Endodermal cell (in vitro differentiated cells): Measurements from ENCODE around the gene IGSF9B. TPM values are rescaled to one million over a fixed set of nuclear protein-coding genes. Genes with fewer than 3 reads are reported as not detected.

ENCODE experiments used
- DNase-seq: peaks from one replicate; pipeline ENCODE4 v3.0.0-alpha.2; 2017
- H3K27ac ChIP-seq: 2 replicates; pipeline ENCODE4 v1.5.1; 2013; ENCODE audit warnings: mild to moderate bottlenecking, low read depth, low read length, moderate library complexity
- H3K27me3 ChIP-seq: 2 replicates; pipeline ENCODE4 v1.6.1; 2013; ENCODE audit warnings: mild to moderate bottlenecking, low read length, moderate library complexity; ENCODE audit not compliant: insufficient read depth, control insufficient read depth, poor library complexity, severe bottlenecking
- H3K36me3 ChIP-seq: 2 replicates; pipeline ENCODE4 v1.7.0; 2013; ENCODE audit warnings: mild to moderate bottlenecking, low read length, moderate library complexity; ENCODE audit not compliant: control insufficient read depth, insufficient read depth
- H3K4me1 ChIP-seq: one replicate; pipeline ENCODE4 v1.7.0; 2013; ENCODE audit warnings: low read length; ENCODE audit not compliant: control insufficient read depth, insufficient read depth
- H3K4me3 ChIP-seq: 2 replicates; pipeline ENCODE4 v1.5.1; 2013; ENCODE audit warnings: mild to moderate bottlenecking, low read length, moderate library complexity
- H3K9ac ChIP-seq: 2 replicates; pipeline ENCODE4 v1.6.1; 2013; ENCODE audit warnings: mild to moderate bottlenecking, low read length, moderate library complexity; ENCODE audit not compliant: poor library complexity, severe bottlenecking; ENCODE audit errors: extremely low read depth
- H3K9me3 ChIP-seq: 2 replicates; pipeline ENCODE4 v1.6.1; 2013; ENCODE audit warnings: mild to moderate bottlenecking, low read length, moderate library complexity; ENCODE audit not compliant: control insufficient read depth
- H3K27ac Mint-ChIP-seq: 2 replicates; pipeline ENCODE4 v1.8.0; 2020; ENCODE audit warnings: mixed read lengths
- H3K27me3 Mint-ChIP-seq: 2 replicates; pipeline ENCODE4 v1.8.0; 2021; ENCODE audit warnings: mild to moderate bottlenecking, mixed read lengths; ENCODE audit not compliant: insufficient read depth
- H3K36me3 Mint-ChIP-seq: 2 replicates; pipeline ENCODE4 v1.8.0; 2020; ENCODE audit warnings: low read depth, mixed read lengths
- H3K4me1 Mint-ChIP-seq: 2 replicates; pipeline ENCODE4 v1.8.0; 2020; ENCODE audit warnings: mixed read lengths
- H3K4me3 Mint-ChIP-seq: 2 replicates; pipeline ENCODE4 v1.8.0; 2020; ENCODE audit warnings: mild to moderate bottlenecking, moderate library complexity, mixed read lengths
- H3K9me3 Mint-ChIP-seq: 2 replicates; pipeline ENCODE4 v1.8.0; 2020; ENCODE audit warnings: mild to moderate bottlenecking, mixed read lengths
- CTCF ChIP-seq: fragments of 200-600 bp; sonication (generic); conservative IDR thresholded peaks from 2 replicates; pipeline ENCODE4 v1.5.0; 2021; ENCODE audit warnings: antibody characterized with exemption, mild to moderate bottlenecking
- WGBS, 2 experiments: methylation state at CpG; one replicate each; pipeline versions ENCODE4 v1.1.5 to v1.1.7; 2013; ENCODE audit warnings: missing lambda C conversion rate in 2 of 2, mixed read lengths in 1 of 2; ENCODE audit not compliant: insufficient coverage in 1 of 2, insufficient read length in 1 of 2; 5-methylcytosine and 5-hydroxymethylcytosine counted together
- total RNA-seq, 2 donors: library from RNA; stranded (reverse); fragmentation: NEBNext Ultra II Directional in 1 of 2; extraction: Animal tissue kit (Norgen Biotek cat#: 25700) in 1 of 2; gene quantifications; 2 replicates in 1 of 2; 3 replicates in 1 of 2; pipeline ENCODE4 v1.2.1, GENCODE V29; 2021

The IGSF9B gene
- total RNA-seq, 2 donors from 2014 or later, result 14.1 to 23.0 TPM

GRCh38 chr11:133895061-133895479 is 61.7 kb downstream of the IGSF9B start:
- Mint-ChIP-seq H3K27me3 (peaks cover 10% of the 10 kb centered on the region), H3K9me3 (no peaks in the 10 kb centered on the region), H3K27ac (no peak overlapping the region), H3K4me1 (peaks cover 11% of the 10 kb centered on the region), H3K4me3 (no peak overlapping the region), H3K36me3 (peaks cover 8% of the 10 kb centered on the region)
- no peaks in the 10 kb centered on the region for H3K4me1 ChIP-seq
- H3K36me3 ChIP-seq, result no peaks in the 10 kb centered on the region
- H3K27me3 ChIP-seq, result no peaks in the 10 kb centered on the region
- no peaks in the 10 kb centered on the region for H3K9me3 ChIP-seq
- DNase-seq, result peak; percentile 86
- H3K4me3 ChIP-seq, result no peak overlapping the region
- WGBS, 2 experiments, result 47 to 66% methylated on average over 7 to 10 of the region's 10 CpGs
- H3K27ac ChIP-seq, result no peak overlapping the region
- no peak overlapping the region for H3K9ac ChIP-seq
- TF ChIP-seq CTCF, result no peak

GRCh38 chr11:133893381-133893780 is 63.4 kb downstream of the IGSF9B start:
- no peak overlapping the region for H3K9ac ChIP-seq
- Mint-ChIP-seq H3K9me3 (no peaks in the 10 kb centered on the region), H3K4me1 (peaks cover 5% of the 10 kb centered on the region), H3K27ac (no peak overlapping the region), H3K4me3 (no peak overlapping the region), H3K27me3 (peaks cover 13% of the 10 kb centered on the region), H3K36me3 (peaks cover 3% of the 10 kb centered on the region)
- H3K9me3 ChIP-seq, result no peaks in the 10 kb centered on the region
- H3K27ac ChIP-seq, result no peak overlapping the region
- no peaks in the 10 kb centered on the region for H3K36me3 ChIP-seq
- H3K4me3 ChIP-seq, result no peak overlapping the region
- peak; percentile 43 for DNase-seq
- H3K4me1 ChIP-seq, result no peaks in the 10 kb centered on the region
- no peaks in the 10 kb centered on the region for H3K27me3 ChIP-seq
- TF ChIP-seq CTCF, result no peak
- WGBS, 2 experiments, result 94 to 95% methylated on average over 7 to 14 of the region's 14 CpGs

- WGBS, 2 experiments, result 95% methylated on average over 12 to 19 of the region's 19 CpGs
- no peak overlapping the region for H3K27ac Mint-ChIP-seq
- H3K4me3 Mint-ChIP-seq, result no peak overlapping the region
- H3K27ac ChIP-seq, result no peak overlapping the region
- H3K4me3 ChIP-seq, result no peak overlapping the region
- no peak overlapping the region for H3K9ac ChIP-seq
- H3K4me1 ChIP-seq, result no peaks in the 10 kb centered on the region
- peak; percentile 32 for DNase-seq
- no peaks in the 10 kb centered on the region for H3K27me3 ChIP-seq
- H3K4me1 Mint-ChIP-seq, result peaks cover 4% of the 10 kb centered on the region
- no peak for TF ChIP-seq CTCF
- peaks cover 13% of the 10 kb centered on the region for H3K27me3 Mint-ChIP-seq
- no peaks in the 10 kb centered on the region for H3K36me3 ChIP-seq
- peaks cover 3% of the 10 kb centered on the region for H3K36me3 Mint-ChIP-seq
- no peaks in the 10 kb centered on the region for H3K9me3 ChIP-seq
- no peaks in the 10 kb centered on the region for H3K9me3 Mint-ChIP-seq
These were observed 64.0 kb downstream of the IGSF9B start for GRCh38 chr11:133892584-133893380.
